DMS 273 (cell line): Measurements from ENCODE around the gene SOX6.

Experiments used
- DNase-seq: peaks from one replicate; lab custom pipeline; 2025; ENCODE audit not compliant: unreplicated experiment; lab: John Stamatoyannopoulos, UW

The SOX6 gene

DNA sequence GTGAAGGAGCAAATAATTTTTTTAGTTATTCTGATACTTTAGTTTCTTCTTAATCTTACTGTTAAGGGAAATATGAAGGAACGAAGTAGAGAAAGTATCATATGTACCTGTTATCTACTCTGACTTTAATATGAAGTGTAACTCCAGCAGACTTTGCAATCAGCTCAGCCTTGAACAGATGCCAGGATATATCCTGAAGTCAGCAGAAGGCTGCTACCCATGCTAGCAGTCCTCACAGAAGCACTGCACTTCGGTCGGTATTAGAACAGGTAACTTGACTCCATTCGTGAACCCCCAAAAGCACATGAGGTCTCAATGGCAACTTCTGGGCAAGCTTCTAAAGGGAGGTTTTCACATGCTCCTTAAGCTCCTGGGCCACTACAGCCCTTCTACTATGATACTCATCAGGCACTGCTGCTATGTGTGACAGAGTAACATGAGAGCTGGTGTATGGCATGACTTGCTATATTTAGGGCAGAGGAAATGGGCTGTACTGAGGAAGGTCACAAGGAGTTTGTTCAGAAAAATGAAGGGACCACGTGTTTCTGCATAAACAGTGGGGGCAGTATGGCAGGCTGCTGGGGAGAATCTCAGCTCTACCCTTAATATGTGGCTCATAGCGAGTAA lies 344.1 kb downstream of the SOX6 start:
- peak; percentile 4 for DNase-seq

DNA sequence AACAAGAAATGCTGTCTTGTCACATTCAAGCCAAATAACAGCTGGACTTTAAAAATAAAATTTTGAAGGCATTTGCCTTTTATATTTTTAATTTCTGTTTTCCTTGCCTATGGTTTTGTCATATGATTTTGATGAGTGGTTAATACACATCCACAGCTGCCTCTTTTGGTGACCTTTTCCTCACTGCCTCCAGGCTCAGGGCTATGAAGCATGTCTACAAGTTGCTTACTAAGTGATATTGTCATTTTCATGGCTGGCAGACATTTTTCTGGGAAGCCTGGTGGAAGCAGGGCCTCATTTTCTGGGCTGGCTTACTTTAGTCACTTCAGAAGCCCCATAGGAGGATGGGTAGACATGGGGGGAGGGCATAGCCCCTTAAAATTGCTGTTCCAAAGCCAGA lies 344.9 kb downstream of the SOX6 start:
- DNase-seq = no peak

DNA sequence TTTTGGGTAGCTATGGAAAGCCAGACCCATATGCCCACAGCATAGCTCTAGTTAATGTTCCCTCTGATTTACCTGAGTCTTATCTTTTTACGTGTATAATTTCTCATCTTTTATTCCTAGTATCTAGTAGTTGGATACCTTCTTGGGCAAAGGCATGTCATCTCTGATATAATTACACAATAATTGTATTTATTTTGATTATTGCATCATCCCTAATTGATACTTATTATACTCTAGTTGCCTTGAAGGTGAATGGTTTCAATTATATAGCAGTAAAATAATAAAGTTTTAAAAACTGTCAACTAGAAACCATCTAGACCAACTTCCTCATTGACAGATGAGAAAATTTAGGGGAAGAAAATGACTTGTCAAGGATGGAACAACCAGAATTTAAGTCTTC lies 347.3 kb downstream of the SOX6 start:
- no peak for DNase-seq

DNA sequence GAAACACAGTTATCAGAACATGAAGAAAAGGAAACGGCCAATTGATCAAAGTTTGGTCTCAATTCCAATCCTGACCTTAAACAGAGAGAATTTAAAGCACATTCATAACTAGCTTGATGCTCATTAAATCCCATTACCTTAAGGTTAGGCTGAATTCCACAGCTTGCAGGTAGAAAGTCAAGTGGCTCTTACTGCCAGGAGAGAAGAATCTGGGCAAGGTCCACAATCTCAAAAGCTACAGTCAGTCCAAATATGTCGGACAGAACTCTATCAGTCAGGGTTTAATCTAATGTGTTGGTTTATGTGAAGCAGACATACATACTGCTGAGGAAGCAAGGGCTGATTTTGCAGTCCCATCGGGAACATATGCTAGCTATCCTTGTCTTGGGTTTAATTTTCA lies 348.8 kb downstream of the SOX6 start:
- no peak for DNase-seq

DNA sequence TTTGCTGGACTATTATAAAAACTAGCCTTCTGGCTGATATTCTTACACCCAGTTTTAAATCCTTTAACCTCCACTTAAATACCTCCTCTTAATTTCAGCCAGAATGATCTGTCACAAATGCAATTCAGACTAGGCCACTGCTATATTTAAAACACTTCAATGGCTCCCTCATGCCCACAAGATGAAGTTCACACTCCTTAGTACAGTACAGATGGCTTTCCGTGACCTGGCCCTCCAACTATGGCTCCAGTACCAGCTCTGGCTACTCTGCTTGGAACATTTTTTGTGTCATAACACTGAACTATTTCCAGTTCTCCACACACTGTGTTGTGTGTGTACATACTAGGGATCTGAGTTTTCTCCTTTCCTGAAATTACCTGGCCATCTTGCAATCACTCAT lies 353.4 kb downstream of the SOX6 start:
- no peak for DNase-seq

DNA sequence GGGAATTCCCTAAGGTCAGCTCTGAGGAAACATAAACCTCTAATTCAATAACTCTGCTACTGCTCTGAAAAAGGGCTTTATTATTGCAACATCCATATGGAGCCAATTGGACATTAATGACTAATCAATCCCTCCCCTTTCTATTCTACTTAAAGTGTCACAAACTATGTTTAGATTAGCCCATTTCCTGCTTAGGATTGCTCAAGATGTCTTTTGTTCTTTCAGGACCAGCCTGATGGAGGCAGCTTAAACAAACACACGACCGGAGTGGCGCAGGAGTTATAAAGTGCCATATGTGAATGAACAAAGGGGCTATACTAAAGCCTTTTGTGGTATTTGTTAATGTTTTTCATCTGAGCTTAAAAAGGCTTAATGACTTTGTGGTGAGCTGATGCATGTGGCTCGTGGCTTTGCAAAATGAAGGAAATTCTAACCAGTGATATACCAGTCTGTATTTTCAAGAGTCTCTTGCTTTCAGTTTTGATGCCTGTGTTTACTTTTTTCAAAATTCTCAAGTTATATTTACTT lies 354.4 kb downstream of the SOX6 start:
- DNase-seq = no peak

DNA sequence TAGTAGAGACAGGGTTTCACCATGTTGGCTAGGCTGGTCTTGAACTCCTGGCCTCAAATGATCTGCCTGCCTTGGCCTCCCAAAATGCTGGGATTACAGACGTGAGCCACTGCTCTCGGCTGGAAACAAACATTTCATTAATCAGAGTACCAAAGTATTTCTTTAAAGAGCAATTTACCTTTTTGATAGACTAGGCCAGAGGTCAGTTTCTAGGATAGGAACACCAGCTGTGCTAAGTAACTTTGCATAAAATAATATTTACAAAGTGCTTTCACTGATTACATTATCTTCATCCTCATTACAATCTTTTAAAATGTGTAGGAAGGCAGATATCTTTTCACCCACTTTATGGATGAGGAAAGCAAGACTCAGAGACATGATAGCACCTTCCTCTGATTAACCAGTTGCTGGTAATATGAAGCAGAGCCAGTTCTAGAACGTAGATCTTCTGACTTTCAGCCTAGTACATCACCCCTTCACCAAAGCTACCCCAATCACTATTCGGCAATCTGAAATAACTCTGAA lies 355.2 kb downstream of the SOX6 start:
- DNase-seq = no peak

DNA sequence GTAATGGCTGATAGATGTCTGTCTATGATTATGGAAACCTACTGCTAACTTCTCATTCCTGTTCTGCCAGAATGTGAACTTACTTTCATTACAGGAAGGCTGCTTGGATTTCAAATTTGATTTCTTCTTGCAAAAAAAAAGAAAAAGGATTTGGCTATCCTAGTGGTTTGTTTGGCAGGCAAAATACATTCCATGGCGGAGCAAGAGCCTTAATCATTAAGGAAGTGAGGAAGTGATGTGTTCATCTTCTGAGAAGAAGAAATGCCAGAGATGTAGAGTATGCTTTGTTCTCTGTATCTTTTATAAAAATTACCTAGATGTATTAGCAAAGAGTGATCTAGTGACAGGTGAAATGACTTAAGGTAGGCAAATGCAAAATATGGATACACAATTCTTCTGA lies 356.3 kb downstream of the SOX6 start:
- DNase-seq = no peak

DNA sequence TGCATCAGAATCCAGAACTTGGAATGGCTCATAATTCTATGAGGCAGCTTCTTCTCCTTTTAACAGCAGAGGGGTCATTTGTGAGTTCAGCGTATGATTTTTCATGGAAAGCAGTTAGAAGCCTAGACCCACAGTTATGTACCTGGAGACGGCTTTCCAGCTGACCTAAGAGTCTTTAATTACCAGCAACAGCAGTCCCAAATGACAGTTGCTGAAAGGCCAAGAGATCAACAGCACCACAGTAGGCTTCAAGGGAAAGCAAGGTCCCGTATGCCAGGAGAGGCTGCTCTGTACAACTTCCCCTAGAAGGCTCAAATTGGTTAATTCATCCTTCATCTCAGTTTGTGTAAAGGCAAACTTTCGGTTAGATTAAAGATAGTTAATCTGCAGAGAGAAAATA lies 363.0 kb downstream of the SOX6 start:
- no peak for DNase-seq

DNA sequence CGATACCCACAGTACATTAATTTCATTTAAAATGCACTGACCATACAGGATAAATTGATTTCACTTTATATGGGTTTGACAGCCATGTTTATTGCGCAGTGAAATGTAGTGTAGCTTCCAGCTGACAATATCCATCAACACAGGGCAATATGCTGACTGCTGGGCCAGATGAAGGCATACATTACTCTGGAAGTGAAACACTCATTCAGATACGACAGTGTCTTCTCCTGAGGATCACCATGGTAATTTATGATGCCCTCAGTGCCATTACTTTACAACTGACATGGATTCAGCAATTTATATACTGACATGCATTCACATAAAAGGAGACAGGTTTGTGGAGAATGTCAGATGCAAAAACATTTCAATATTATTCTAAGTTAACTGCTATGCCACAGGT lies 365.1 kb downstream of the SOX6 start:
- DNase-seq = no peak

DNA sequence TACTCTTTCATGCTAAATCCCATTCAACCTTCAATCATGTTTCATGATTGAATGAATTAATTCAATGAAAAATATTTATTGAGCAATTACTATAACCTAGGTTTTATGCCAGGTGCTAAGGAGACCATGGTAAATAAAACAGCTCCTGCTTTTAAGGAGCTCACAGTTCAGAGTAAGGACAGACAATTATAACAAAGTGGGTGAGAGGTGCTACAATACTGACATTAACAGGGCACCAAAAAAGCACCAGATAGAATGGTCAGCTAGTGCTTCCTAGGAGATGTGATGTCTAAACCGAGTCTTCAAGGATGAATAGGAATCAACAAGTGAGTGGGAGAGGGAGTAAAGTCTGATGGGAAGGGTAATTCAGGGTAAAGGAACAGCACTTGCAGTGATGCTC lies 366.7 kb downstream of the SOX6 start:
- DNase-seq = no peak

DNA sequence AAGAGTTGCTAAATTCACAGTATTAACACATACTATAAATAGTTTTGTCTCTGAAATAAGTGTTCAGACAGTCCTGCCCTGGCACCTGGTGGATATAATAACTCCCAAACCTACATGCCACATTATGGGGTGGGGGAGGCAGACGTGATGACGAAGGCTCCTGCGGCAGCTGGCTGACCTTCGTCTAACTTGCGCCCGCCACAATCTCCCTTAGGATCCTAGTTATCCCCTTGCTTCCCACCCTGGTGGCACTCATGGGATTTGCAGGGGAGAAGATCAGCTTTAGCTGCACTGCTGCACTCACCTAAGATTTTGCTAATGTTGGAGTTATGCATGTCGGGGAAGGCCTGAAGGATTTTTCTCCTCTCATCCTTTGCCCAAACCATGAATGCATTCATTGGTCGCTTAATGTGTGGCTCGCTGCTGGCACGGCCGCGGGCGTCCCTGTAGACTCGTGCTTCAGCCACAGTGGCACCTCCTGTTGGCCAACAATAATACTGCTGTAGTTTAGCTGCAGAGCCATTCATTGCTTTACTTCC lies 367.6 kb downstream of the SOX6 start:
- DNase-seq = no peak

DNA sequence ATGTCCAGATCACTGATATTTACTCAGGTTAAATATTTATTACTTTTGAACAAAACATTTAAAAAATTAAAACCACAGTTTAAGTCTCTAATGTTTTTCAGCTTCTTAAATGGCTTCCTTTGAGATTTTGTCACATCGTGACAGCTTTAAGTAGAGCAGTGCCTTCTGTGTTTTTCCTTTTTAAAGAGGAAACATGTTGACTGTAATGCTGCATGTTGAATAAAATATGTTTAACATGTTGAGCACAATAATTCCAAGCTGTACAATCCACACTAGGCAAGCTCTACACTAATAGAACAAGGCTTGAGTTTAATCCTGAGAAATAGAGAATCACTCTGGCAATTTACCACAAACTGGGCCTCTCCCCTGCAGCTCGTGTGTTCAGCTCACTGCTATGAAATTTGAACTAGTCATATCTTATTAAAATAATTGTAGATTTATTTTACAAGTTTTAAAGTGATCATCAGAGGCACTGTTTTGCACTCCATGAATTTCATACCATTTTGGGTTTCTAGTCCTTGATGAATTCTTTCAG lies 368.3 kb downstream of the SOX6 start:
- DNase-seq = no peak

DNA sequence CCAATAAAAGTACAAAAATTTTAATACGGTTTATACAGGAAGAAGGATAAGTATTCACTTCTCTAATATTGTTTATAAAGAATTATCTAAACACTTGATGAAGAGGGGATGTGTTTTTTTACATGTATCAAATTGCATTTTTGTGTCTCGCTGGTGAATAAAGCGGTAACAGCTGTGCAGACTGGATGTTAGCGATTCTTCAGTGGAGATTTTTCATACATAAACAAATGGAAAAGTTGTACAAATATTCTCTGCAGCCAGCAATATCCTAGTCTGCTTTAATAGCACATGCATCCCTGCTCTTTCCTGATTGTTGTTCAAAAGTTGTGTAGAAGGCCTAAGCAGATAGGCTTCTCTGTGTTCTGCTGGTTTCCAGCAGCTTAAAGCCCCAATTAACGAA lies 369.3 kb downstream of the SOX6 start:
- DNase-seq = no peak

DNA sequence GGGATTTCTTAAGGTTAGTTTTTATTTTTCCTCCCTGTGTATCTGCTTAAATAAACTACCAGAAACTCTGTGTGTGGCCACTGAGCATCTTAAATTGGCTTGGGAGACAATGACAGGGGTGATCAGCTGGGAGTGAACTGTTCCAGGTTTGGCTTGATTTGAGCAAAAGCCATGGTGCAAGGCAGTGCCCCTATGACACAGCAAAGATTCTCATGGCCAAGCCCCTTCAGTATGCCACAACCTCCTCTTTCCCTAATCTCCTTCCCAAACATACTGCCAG lies 370.5 kb downstream of the SOX6 start:
- DNase-seq = no peak

DNA sequence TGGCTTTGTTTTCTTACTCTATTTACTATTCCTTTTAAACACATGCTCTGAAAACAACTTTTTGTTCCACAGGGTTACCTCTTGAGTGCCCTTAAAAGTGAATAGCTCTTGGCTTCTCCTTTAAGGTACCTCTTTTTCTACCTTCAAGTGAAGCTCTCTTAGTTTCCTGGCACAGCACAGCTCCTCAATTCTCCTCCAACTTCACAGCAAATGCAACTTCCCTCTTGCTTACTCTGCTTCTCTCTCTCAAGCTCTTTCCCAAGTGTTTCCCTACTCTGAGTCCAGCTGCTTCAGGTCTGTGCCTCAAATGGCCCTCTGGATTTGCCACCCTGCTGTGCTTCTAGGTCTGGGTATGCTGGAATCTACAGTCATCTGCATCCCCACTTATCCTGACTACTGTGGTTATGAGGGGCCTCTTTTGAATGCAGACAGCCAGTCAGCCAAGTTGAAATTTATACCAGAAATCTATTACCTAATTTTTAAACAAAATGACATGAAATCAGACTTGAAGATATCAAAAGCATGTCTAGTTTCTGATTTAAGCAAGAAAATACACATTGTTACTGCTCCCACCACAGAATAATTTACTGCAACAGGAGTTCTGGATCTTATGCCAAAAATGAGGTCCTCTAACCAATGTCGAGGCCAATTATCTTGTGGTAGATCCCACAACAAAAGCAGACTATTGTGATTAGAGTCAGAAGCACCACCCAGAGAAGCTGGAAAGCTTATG lies 371.1 kb downstream of the SOX6 start:
- DNase-seq = no peak

DNA sequence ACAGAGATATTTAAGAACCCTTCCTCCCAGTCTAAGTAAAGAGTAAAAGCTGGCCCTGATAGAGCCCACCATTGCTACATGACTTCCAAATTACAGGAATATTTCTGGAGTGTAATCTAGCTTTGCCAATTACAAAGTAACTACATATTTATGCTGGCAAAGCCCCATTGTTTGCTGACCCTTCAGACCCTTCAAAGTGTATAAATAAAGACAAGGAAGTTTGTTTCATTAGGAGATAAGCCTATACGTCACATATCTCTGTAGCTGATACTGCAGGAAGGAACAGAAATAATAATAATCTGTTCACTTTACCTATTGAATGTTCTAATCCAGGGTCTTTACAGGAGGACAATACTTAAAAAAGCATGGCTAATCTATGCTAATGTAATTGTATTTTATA lies 375.1 kb downstream of the SOX6 start:
- no peak for DNase-seq

DNA sequence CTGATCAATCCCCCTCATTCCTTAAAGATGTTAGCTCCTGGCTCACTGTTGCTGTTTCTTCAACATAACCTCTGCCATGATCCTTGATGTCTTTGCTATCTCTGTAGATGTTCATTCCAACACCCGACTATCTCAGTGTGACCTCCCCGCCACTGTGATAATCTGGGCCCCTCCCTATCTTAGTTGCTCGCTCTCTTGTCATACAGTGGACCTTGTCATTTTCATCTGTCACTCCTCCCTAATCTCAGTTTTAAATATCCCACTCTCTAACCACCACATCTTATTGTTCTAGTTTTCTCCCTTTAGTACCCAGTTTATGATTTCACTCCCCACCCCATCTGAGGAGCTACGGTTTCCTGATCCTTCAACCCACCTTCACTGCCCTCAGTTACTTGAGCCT lies 379.2 kb downstream of the SOX6 start:
- no peak for DNase-seq

DNA sequence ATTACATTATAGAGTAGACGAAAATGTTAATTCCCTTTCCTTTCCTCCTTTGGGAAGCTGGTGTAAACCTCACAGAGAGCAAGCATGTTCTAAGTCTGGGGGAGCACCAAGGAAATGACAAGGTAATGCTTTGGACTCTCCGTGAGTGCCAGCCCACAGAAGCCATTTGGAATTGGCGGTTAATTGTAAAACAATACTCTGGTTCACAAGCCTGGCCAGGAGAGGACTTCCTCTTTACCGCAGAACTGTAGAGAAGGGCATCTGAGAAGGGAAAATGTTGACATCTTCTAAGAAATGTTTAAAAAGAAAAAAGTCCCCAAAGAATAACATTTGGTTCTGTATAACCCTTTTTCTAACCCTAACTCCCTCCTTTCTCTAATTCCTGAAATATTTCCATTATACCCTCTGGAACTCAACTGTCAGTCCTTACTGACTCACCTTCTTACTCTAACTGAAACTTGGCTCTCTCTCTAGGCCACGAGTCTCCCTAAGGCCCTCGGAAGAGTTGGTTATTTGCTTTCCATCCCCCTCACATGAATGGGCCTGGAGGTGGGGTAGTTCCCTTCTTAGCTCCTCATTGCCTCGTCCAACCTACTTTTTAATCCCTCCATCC lies 379.8 kb downstream of the SOX6 start:
- no peak for DNase-seq

DNA sequence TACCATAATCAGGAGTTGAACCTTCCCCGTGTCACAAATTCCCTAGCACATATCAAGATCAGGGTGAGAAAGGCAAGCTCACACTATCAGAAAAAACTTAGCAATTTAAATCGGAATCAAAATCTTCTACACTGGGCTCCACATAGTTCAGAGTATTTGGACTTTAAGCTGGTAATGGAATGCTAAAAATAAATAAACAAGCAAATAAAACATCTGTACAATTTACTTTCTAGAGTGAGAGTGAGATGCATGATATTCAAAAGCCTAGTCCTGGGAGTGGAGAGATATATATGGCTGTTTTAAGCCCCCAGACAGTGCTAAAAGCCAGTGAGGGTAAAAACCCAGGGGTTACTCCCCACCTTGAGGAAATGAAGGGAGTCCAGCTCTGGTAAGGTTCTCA lies 380.6 kb downstream of the SOX6 start:
- no peak for DNase-seq

DNA sequence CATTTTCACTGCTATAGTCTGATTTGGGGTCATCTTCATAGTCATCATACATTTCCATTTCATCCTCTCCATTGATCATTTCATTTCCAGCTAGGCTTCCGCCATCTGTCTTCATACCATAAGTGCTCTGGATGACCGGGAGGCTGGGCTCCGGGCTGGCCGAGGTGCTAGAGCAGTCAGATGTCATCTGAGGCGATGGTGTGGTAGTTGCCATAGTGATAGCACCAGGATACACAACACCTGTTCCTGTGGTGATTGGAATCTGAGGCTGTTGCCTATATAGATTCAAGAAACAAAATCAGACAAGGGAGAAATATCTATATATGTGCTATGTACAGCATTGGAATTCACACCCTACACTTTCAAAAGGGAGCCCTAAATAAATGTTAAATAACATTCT lies 383.5 kb downstream of the SOX6 start:
- DNase-seq = peak; percentile 65

DNA sequence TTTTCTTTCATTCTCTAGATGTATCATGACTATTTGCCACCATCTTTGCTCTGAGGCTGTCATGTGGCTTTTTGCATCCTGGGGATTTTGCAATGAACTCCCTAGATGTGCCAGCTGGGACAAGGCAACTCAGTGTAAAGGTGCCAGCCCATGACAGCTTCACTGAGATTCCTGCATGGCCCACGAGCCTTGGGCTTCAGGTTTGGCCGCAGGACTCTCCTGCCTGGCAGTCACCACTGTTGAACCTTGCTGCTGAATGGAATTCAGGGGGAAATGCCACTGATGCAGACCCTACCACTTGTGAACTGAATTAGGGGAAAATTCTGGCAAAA lies 385.2 kb downstream of the SOX6 start:
- no peak for DNase-seq
